Left colon (tissue), 2 donors: ENCODE data around the gene PFDN1. TPM values are rescaled to one million over a fixed set of nuclear protein-coding genes. Genes with fewer than 3 reads are reported as not detected.
A peak's percentile ranks its signal among the peaks of the same experiment; 100 is the strongest.

ENCODE experiments used
- ATAC-seq: fragments of 200-7000 bp; cut with Tn5 transposase; one replicate; pipeline ENCODE4 v1.9.1; 2020; ENCODE audit warnings: mild to moderate bottlenecking, moderate library complexity
- DNase-seq, 2 donors: peaks; one replicate each; pipeline ENCODE4 v3.0.0-alpha.2; 2020
- intact Hi-C, 2 donors: fragments of 100-400 bp; cut with DNase I in 1 of 2; cut with micrococcal nuclease in 1 of 2; formaldehyde crosslinking; loops; one replicate each; pipeline versions ENCODE4 v1.11.2 to v1.14.0; 2022; cut with DNase I, micrococcal nuclease
- total RNA-seq, 2 donors: library from RNA; stranded (reverse); fragmentation: NEBNext Ultra II Directional; extraction: Animal tissue kit (Norgen Biotek cat#: 25700); gene quantifications; one replicate each; pipeline ENCODE4 v1.2.1, GENCODE V29; 2021
- donor health status: DM: no; HTN: no; CAD: no.
- donor health status: DM: yes; HTN: yes; CAD: no.

PFDN1 gene
- total RNA-seq, 2 donors from 2014 or later: 37.2 TPM

- intact Hi-C loops: no loop called here
- DNase-seq (peak in 1 of 2 donors; percentile 55), ATAC-seq (no peak)
Measured at GRCh38 chr5:140246378-140247122, 56.4 kb downstream of the PFDN1 start.

GRCh38 chr5:140245926-140246325 is 57.0 kb downstream of the PFDN1 start:
- ATAC-seq: no peak
- intact Hi-C loops: no loop called here
- no peak for DNase-seq

GRCh38 chr5:140245341-140245740 is 57.6 kb downstream of the PFDN1 start:
- intact Hi-C loops: no loop called here
- DNase-seq (no peak), ATAC-seq (no peak)

- DNase-seq (peak; percentile 91 to 95), ATAC-seq (peak; percentile 46)
- intact Hi-C loops: no loop called here
Measured at GRCh38 chr5:140244525-140245025, 58.3 kb downstream of the PFDN1 start.

GRCh38 chr5:140243706-140244250 is 59.1 kb downstream of the PFDN1 start:
- no peak for ATAC-seq
- no peak for DNase-seq
- intact Hi-C loops: loop anchor here in 1 of 2 donors (2.0 kb wide), 1 partner anchor 109 kb away; no protein-coding TSS in a partner anchor

GRCh38 chr5:140242890-140243585 is 59.9 kb downstream of the PFDN1 start:
- ATAC-seq: no peak
- DNase-seq: no peak
- intact Hi-C loops: loop anchor here in 1 of 2 donors (2.0 kb wide), 1 partner anchor 110 kb away; no protein-coding TSS in a partner anchor

- intact Hi-C loops: loop anchor here in 1 of 2 donors (2.0 kb wide), 1 partner anchor 111 kb away; no protein-coding TSS in a partner anchor
- no peak for ATAC-seq
- no peak for DNase-seq
Measured at GRCh38 chr5:140242099-140242498, 60.8 kb downstream of the PFDN1 start.

GRCh38 chr5:140240987-140241706 is 61.8 kb downstream of the PFDN1 start:
- ATAC-seq (peak; percentile 74), DNase-seq (peak; percentile 87 to 96)
- intact Hi-C loops: no loop called here

- DNase-seq (peak; percentile 68 to 77), ATAC-seq (peak; percentile 40)
- intact Hi-C loops: loop anchor here in 1 of 2 donors (5.0 kb wide), 1 partner anchor 117 kb away; no protein-coding TSS in a partner anchor
Measured at GRCh38 chr5:140239939-140240700, 62.8 kb downstream of the PFDN1 start.

GRCh38 chr5:140239461-140239860 is 63.4 kb downstream of the PFDN1 start:
- DNase-seq (no peak), ATAC-seq (no peak)
- intact Hi-C loops: loop anchor here in 1 of 2 donors (5.0 kb wide), 1 partner anchor 118 kb away; no protein-coding TSS in a partner anchor

GRCh38 chr5:140238756-140239155 is 64.1 kb downstream of the PFDN1 start:
- ATAC-seq: no peak
- no peak for DNase-seq
- intact Hi-C loops: loop anchor here in 1 of 2 donors (5.0 kb wide), 1 partner anchor 119 kb away; no protein-coding TSS in a partner anchor

- no peak for ATAC-seq
- intact Hi-C loops: loop anchor here in 1 of 2 donors (5.0 kb wide), 1 partner anchor 120 kb away; no protein-coding TSS in a partner anchor
- DNase-seq: no peak
Measured at GRCh38 chr5:140236891-140237598, 65.9 kb downstream of the PFDN1 start.

- intact Hi-C loops: loop anchor here in 1 of 2 donors (5.0 kb wide), 1 partner anchor 121 kb away; no protein-coding TSS in a partner anchor
- ATAC-seq (peak; percentile 52), DNase-seq (no peak)
Measured at GRCh38 chr5:140235791-140236551, 66.9 kb downstream of the PFDN1 start.

- no peak for ATAC-seq
- intact Hi-C loops: no loop called here
- no peak for DNase-seq
Measured at GRCh38 chr5:140234377-140234989, 68.4 kb downstream of the PFDN1 start.

GRCh38 chr5:140232731-140233130 is 70.2 kb downstream of the PFDN1 start:
- DNase-seq (no peak), ATAC-seq (no peak)
- intact Hi-C loops: no loop called here

- ATAC-seq: no peak
- no peak for DNase-seq
- intact Hi-C loops: no loop called here
Measured at GRCh38 chr5:140230373-140230772, 72.5 kb downstream of the PFDN1 start.
